H7 (cell line): Measurements from ENCODE around the gene FADS3. TPM values are rescaled to one million over a fixed set of nuclear protein-coding genes. Genes with fewer than 3 reads are reported as not detected.

ENCODE experiments used
- DNase-seq: peaks from one replicate; pipeline ENCODE4 v3.0.0; 2012
- H3K27me3 ChIP-seq: 2 replicates; pipeline ENCODE4 v1.6.0; 2011; ENCODE audit warnings: mild to moderate bottlenecking, low read length; ENCODE audit not compliant: control insufficient read depth, insufficient read depth
- H3K36me3 ChIP-seq: replicated peaks from 2 replicates; pipeline ENCODE4 v1.5.1; 2011; ENCODE audit warnings: low read length; ENCODE audit not compliant: control insufficient read depth, insufficient read depth
- H3K4me3 ChIP-seq: 2 replicates; pipeline ENCODE4 v1.5.1; 2011; ENCODE audit warnings: low read depth, mild to moderate bottlenecking, control low read depth, low read length, moderate library complexity; ENCODE audit not compliant: insufficient read depth
- total RNA-seq: library from RNA; depleted of rRNA; stranded (reverse); fragments of >200 nt; shearing (Covaris generic); gene quantifications from 2 replicates; pipeline ENCODE4 v1.2.3, GENCODE V29; 2014

FADS3 gene
- total RNA-seq, 1 experiment from 2014 or later, result 27.1 TPM

DNA sequence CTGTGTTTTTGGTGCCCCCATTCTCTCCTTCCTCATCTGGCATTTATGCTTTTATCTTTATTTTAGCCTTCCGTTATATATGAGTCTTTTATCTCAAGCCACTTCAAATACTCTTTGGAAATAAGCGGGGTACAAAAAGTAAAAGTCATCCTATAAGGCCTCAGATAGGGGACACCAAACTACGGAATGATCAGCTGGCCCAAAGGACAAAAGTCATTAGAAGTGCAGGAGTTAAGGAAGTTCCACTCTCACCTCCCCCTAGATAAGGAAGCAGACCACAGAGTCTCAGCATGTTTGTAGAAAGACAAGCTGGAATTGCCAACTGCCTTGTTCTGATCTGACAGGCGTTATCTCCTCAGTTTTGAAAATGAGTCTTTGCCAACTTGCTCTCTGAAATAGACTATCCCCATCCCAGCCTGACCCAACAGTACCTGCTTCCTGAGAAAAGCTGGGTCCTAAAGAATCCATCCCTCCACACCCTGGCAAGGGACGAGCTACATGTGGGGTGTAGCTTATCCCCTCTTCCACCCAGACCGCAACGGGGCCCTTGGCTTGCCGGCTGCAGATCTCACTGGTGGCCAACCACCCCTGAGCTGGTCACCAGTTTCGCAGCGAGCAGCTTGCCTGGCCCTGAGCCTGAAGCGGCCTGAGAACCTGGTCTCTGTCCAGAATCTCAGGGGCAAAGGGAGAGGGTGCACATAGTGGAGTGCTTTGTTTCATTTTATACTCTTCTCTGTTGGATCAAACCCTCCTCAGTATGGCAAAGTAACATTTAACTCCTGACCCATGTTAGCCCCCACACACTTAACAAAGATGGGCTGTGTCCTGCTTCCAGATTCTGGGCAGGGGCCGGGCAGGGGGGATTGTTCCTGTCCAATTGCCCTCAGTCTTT is 49.5 kb downstream of the FADS3 start:
- Histone ChIP-seq H3K36me3 (peaks cover 58% of the 10 kb centered on the region), H3K27me3 (no peaks in the 10 kb centered on the region), H3K4me3 (no peak overlapping the region)
- DNase-seq, result no peak

DNA sequence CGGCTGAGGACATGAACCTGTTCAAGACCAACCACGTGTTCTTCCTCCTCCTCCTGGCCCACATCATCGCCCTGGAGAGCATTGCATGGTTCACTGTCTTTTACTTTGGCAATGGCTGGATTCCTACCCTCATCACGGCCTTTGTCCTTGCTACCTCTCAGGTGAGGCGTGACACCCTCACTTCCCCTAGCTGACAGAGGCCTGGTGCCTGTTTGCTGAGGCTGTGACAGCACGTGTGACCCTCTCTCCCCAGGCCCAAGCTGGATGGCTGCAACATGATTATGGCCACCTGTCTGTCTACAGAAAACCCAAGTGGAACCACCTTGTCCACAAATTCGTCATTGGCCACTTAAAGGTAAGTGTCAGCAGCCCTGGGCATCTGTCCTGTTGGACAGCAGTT is 51.0 kb downstream of the FADS3 start:
- no peak for DNase-seq
- Histone ChIP-seq H3K36me3 (peaks cover 53% of the 10 kb centered on the region), H3K4me3 (no peak overlapping the region), H3K27me3 (no peaks in the 10 kb centered on the region)

- no peak for DNase-seq
- Histone ChIP-seq H3K27me3 (no peaks in the 10 kb centered on the region), H3K36me3 (peaks cover 51% of the 10 kb centered on the region), H3K4me3 (no peak overlapping the region)
Measured at GRCh38 chr11:61839742-61840141, 51.6 kb downstream of the FADS3 start.

DNA sequence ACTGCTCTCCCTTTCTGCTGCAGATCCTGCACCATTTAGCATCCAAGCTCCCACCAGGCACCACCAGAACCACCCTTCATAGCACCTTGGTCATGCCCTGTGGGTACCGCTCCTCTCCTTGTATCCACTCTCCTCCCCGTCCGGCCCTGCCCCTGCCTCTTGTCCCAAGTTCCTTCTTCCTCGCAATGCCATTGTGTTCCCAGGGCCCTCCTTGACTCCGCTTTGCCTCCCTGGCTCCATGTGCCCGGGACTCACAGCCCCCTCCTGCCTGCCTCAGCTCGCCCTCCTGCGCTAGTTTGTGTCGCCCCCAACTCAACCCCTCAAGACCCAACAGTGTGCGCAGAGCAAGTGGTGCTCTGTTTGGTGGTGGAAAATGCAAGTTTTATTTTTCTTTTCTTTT is 52.4 kb downstream of the FADS3 start:
- H3K4me3 ChIP-seq, result no peak overlapping the region
- no peaks in the 10 kb centered on the region for H3K27me3 ChIP-seq
- DNase-seq, result no peak
- peaks cover 50% of the 10 kb centered on the region for H3K36me3 ChIP-seq

GRCh38 chr11:61838501-61838900 is 52.8 kb downstream of the FADS3 start:
- Histone ChIP-seq H3K27me3 (no peaks in the 10 kb centered on the region), H3K36me3 (peaks cover 50% of the 10 kb centered on the region), H3K4me3 (no peak overlapping the region)

GRCh38 chr11:61837411-61838005 is 53.8 kb downstream of the FADS3 start:
- H3K36me3 ChIP-seq, result peaks cover 43% of the 10 kb centered on the region
- DNase-seq, result no peak
- no peaks in the 10 kb centered on the region for H3K27me3 ChIP-seq
- H3K4me3 ChIP-seq, result no peak overlapping the region

More at GRCh38 chr11:61838501-61838900, 52.8 kb downstream of the FADS3 start:
- DNase-seq, result no peak

GRCh38 chr11:61836193-61836592 is 55.2 kb downstream of the FADS3 start:
- peaks cover 41% of the 10 kb centered on the region for H3K36me3 ChIP-seq
- no peaks in the 10 kb centered on the region for H3K27me3 ChIP-seq
- H3K4me3 ChIP-seq, result no peak overlapping the region
- no peak for DNase-seq

GRCh38 chr11:61834278-61835048 is 56.9 kb downstream of the FADS3 start:
- H3K27me3 ChIP-seq, result no peaks in the 10 kb centered on the region
- DNase-seq, result peak; percentile 78
- H3K4me3 ChIP-seq, result no peak overlapping the region
- peaks cover 24% of the 10 kb centered on the region for H3K36me3 ChIP-seq

DNA sequence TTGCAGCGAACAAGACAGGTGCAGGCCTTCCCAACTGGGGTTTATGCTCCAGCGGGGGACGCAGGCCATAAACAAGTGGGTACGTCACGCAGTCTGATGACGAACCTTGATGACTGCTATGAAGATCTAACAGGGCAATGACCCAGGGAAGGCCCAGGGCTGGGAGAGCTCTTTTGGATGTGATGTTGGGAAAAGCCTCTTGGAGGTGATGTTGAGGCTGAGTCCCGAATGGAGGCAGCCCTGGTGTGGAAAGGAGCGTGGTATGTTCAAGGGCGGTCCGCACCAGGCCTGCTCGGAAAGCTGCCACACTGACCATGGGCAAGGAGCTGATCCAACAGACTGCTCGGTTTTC is 57.4 kb downstream of the FADS3 start:
- no peak overlapping the region for H3K4me3 ChIP-seq
- no peaks in the 10 kb centered on the region for H3K27me3 ChIP-seq
- H3K36me3 ChIP-seq, result peaks cover 22% of the 10 kb centered on the region
- no peak for DNase-seq

GRCh38 chr11:61833471-61833870 is 57.9 kb downstream of the FADS3 start:
- Histone ChIP-seq H3K36me3 (peaks cover 18% of the 10 kb centered on the region), H3K27me3 (no peaks in the 10 kb centered on the region), H3K4me3 (no peak overlapping the region)
- no peak for DNase-seq

- no peaks in the 10 kb centered on the region for H3K27me3 ChIP-seq
- no peak overlapping the region for H3K4me3 ChIP-seq
- no peak for DNase-seq
- peaks cover 17% of the 10 kb centered on the region for H3K36me3 ChIP-seq
Measured at GRCh38 chr11:61832754-61833153, 58.6 kb downstream of the FADS3 start.

GRCh38 chr11:61832207-61832606 is 59.1 kb downstream of the FADS3 start:
- H3K36me3 ChIP-seq, result peaks cover 13% of the 10 kb centered on the region
- DNase-seq, result no peak
- H3K4me3 ChIP-seq, result no peak overlapping the region
- no peaks in the 10 kb centered on the region for H3K27me3 ChIP-seq

GRCh38 chr11:61830237-61831105 is 60.9 kb downstream of the FADS3 start:
- H3K4me3 ChIP-seq, result peak overlapping the region; percentile 97
- no peak for DNase-seq
- peaks cover 13% of the 10 kb centered on the region for H3K36me3 ChIP-seq
- H3K27me3 ChIP-seq, result no peaks in the 10 kb centered on the region

DNA sequence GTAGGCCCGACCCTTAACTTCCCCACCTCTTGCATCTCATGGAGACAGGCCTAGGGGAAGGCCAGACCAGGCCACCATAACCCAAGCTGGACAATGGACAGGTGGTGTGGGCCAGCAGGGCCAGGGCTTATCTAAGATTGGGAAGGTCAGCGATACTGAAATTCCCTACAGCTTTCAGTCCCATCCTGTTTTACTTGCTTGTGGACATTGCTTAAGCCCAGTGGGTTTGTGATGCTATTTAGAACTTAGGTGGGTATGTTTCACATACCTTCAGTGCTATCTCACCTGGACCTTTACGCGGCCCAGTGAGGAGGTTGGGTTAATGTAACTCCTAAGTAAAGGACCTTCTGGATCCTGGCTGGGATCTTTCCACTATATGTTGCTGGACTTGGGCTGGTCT is 61.5 kb downstream of the FADS3 start:
- Histone ChIP-seq H3K36me3 (peaks cover 13% of the 10 kb centered on the region), H3K27me3 (no peaks in the 10 kb centered on the region), H3K4me3 (peak overlapping the region; percentile 97)
- no peak for DNase-seq
